AG10803 (cell line): ENCODE data around the gene KRT83.

ENCODE experiments used
- DNase-seq: peaks from one replicate; pipeline ENCODE4 v3.0.0; 2010; ENCODE audit warnings: low read depth
- H3K4me3 ChIP-seq: 2 replicates; pipeline ENCODE4 v1.5.1; 2011; ENCODE audit warnings: mild to moderate bottlenecking, low read length, control low read depth
- TF ChIP-seq, protein P1 (sequence below): conservative IDR thresholded peaks from 2 replicates; pipeline ENCODE4 v1.5.1; 2011; ENCODE audit warnings: mild to moderate bottlenecking, low read length, control low read depth, inconsistent platforms

The KRT83 gene

DNA sequence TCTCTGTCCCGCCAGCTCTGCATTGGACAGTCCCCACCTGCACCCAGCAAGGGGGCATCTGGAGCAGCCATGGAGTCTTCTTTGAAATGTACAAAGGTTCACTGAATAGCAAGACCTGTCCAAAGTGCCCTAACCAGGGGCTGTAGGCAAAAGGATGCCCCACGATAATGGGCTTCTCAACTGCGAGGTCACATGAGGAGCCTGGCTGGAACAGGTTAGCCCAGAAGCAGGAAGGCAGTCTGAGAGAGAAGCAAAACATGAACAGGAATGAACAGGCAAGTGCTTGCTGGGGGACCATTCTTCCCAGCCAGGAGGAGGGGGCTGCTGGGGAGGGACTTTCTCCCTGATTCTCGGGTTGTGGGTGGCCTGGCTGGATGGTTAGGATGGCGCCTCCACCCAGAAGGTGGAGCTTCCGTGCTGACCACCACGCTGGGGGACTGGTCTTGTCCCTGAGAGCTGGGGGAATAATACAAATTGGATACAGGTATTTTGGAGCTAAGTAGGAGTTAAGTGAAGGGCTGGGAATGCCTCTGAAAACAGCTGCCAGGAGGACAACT is 39.0 kb upstream of the KRT83 start:
- no peak for DNase-seq
- TF ChIP-seq, protein P1, sequence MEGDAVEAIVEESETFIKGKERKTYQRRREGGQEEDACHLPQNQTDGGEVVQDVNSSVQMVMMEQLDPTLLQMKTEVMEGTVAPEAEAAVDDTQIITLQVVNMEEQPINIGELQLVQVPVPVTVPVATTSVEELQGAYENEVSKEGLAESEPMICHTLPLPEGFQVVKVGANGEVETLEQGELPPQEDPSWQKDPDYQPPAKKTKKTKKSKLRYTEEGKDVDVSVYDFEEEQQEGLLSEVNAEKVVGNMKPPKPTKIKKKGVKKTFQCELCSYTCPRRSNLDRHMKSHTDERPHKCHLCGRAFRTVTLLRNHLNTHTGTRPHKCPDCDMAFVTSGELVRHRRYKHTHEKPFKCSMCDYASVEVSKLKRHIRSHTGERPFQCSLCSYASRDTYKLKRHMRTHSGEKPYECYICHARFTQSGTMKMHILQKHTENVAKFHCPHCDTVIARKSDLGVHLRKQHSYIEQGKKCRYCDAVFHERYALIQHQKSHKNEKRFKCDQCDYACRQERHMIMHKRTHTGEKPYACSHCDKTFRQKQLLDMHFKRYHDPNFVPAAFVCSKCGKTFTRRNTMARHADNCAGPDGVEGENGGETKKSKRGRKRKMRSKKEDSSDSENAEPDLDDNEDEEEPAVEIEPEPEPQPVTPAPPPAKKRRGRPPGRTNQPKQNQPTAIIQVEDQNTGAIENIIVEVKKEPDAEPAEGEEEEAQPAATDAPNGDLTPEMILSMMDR = no peak
- no peak overlapping the region for H3K4me3 ChIP-seq

DNA sequence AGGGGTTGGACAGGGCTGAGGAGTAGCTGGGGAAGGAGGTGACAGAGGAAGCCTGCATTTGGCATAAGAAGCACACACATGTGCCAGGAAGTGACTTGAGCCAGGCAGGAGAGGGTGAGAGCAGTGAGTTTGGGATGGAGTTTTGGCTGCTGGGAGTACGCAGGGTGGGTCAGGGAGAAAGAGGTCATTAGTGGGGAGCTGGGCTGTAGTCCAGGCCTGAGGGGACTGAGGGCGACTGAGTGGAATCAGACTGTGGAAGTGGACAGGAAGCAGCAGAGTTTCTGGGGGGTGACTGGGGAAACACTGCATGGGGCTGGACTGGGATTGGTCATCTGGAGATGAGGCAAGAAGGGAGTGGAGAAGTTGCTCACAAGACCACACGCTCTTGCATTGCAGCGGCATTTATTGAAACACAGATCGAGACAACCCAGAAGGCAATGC is 38.4 kb upstream of the KRT83 start:
- H3K4me3 ChIP-seq = no peak overlapping the region
- peak; percentile 11 for DNase-seq
- TF ChIP-seq, protein P1 = no peak

DNA sequence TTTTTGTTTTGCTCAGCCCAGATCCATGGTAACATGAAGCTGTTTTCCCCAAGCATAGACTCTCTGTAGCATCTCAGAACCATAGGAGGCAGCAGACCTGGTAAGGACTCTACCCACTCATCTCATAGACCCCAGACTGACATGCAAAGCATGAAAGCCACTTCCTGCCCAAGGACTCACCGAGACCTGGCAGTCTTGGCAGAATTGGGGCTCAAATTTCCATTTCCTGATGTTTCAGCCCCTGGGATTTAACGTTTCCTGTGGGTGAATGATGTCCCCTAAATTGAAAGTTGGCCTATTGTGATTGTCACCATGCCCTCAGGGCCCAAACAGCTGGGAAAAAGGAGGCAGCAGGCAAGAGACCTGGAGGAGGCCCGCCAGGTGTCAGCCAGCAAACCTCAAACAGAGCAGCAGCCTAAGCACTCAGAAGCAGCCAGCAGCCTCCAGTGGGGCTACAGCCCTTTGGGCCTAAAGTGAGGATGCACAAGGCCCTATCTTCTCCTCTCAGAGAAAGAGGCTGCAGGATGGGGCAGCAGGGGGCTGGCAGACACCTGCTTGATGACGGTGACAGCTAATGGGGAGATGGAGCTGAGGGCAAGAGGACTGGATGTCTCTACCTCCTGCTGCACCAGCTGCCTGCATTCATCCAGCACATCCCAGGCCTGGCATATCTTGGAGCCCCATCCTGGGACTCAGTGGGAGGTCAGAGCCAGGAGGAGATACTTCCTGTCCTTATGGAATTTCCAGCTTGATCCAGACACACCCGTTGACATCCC is 37.6 kb upstream of the KRT83 start:
- TF ChIP-seq, protein P1 = no peak
- DNase-seq = no peak

DNA sequence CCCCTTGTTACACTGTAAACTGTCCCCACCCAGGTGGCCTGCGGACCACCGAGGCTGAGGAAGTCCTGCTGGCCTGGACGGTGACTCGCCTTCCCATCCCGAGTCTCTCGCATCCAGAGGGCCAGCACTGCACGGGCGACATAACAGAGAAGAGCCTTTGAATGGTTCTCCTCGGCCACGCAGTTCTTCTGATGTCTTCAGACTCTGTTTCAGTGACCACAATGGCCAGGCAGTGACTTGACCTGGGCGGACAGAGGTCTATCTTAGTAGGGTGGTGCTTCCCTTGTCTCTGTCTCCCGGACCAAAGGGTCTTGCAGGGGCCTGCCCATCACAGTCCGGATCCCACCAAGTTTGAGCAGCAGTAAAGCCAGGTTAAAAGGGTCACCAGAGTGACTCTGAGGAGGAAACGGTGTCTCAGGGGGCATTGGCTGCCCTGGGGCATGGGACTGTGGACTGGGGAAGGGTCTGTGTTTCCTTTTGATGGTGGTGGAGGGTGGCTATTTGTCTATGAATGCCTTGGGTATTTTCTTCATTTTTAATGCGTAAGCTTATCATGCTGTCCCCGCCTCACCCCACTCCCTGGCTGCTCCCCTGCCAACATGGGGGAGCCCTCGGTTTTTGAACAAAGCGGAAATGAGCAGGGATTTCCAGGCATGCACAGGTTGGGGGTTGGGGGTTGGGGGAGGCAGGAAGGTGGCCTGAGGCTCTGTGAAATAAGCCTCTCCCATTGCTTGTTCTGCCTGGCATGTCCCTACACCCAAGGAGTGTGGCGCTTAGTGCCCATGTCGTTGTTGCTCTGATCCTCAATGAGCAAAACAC is 35.8 kb upstream of the KRT83 start:
- TF ChIP-seq, protein P1 = no peak
- no peak overlapping the region for H3K4me3 ChIP-seq
- DNase-seq = no peak

More for the DNA sequence above, 37.6 kb upstream of the KRT83 start:
- H3K4me3 ChIP-seq = no peak overlapping the region

DNA sequence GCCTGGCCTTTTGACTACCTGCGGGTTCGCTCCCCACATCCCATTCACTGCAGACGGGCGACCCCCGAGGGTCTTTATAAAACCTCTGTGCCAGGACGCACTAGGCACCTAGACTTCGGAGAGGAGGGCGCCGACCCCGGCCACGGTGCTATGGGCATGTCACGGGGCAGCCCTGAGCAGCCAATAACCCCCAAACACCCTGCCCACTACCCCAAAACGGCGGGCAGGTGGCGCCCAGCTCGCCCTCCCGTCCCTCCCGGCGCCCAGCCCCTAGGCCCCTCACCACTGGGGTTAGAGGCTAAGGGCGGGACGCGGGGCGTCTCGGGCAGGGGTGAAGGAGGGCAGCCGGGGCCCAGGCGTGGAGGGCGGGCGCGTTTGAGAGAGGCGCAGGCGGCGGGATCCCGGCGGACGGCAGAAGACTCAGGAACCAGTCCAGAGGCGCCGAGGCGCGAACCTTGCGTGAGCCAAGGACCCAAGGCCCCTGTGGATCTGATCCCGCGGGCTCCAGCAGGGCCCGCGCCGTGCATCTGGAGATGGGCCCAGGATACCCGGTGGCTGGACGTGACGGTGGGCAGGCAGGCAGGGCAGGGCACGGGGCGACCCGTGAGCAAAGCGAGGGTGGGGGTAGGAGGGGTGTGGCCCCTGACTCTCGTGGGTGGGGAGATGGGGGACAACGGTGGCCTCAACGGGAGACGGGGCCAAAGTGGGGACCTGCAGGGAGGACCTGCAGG is 35.0 kb upstream of the KRT83 start:
- TF ChIP-seq, protein P1 = no peak
- no peak overlapping the region for H3K4me3 ChIP-seq
- no peak for DNase-seq

DNA sequence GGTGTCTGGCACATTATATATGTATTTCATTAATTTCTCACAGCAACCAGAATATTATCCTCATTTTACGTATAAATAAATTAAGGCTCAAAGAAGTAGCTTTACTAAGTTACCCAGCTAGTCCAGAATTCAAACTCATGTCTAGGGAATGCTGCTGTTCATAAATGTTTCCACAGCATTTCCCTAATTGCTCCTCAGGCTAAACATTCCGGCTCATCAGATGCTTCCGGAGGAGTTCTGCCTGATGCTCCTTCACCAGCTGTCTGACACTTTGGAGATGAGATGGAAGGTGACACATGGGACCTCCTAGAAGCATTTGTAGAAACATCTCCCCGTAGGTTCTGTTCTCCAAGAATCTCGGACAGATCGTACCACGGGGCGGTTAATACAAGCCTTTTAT is 34.0 kb upstream of the KRT83 start:
- H3K4me3 ChIP-seq = no peak overlapping the region
- DNase-seq = peak; percentile 16
- TF ChIP-seq, protein P1 = no peak
